HL-60/S4 treated with retinoic acid at 250 ng/mL for 4 days and 3 days (cell line): ENCODE data around the gene STX11.
"Not testable (repeated sequence)": the region's sequence is repeated elsewhere in the genome, so short reads cannot be mapped to it uniquely, and the experiment has no call there.

Experiments used
- in situ Hi-C: fragments of 300-500 bp; cut with MboI; formaldehyde crosslinking; loops from 2 replicates; pipeline ENCODE4 v1.7.0; 2022; ENCODE audit warnings: low sequenced_read_pairs

Gene STX11

GRCh38 chr6:144149894-144150709 lies at the start of gene STX11:
Gene STX11, plus strand, starts transcription at chr6:144150517. Its CDS starts 36,111 bp downstream, at chr6:144186628.
- in situ Hi-C loops, result no loop called here

- in situ Hi-C loops, result loop anchor here (10.0 kb wide), 1 partner anchor 382 kb away; no protein-coding TSS in a partner anchor
These were observed 47.2 kb upstream of the STX11 start for GRCh38 chr6:144103026-144103563.

- in situ Hi-C loops, result loop anchor here (10.0 kb wide), 1 partner anchor 380 kb away; no protein-coding TSS in a partner anchor
These were observed 45.8 kb upstream of the STX11 start for GRCh38 chr6:144104488-144104887.

- in situ Hi-C loops, result loop anchor here (10.0 kb wide), 1 partner anchor 380 kb away; no protein-coding TSS in a partner anchor
These were observed 45.3 kb upstream of the STX11 start for GRCh38 chr6:144104898-144105487.

GRCh38 chr6:144106206-144106605 lies 44.1 kb upstream of the STX11 start:
- in situ Hi-C loops, result loop anchor here (10.0 kb wide), 1 partner anchor 379 kb away; no protein-coding TSS in a partner anchor

GRCh38 chr6:144110210-144110609 lies 40.1 kb upstream of the STX11 start:
- in situ Hi-C loops, result loop anchor here (5.0 kb wide), 1 partner anchor 107 kb away; no protein-coding TSS in a partner anchor

GRCh38 chr6:144113366-144113765 lies 37.0 kb upstream of the STX11 start:
- in situ Hi-C loops, result loop anchor here (5.0 kb wide), 1 partner anchor 104 kb away; no protein-coding TSS in a partner anchor

- in situ Hi-C loops, result no loop called here
These were observed 35.1 kb upstream of the STX11 start for GRCh38 chr6:144115219-144115618.

GRCh38 chr6:144119376-144119775 lies 30.9 kb upstream of the STX11 start:
- in situ Hi-C loops, result no loop called here

- in situ Hi-C loops, result no loop called here
These were observed 27.5 kb upstream of the STX11 start for GRCh38 chr6:144122861-144123260.

- in situ Hi-C loops, result no loop called here
These were observed 26.9 kb upstream of the STX11 start for GRCh38 chr6:144123421-144123820.

GRCh38 chr6:144123836-144124235 lies 26.5 kb upstream of the STX11 start:
- in situ Hi-C loops, result no loop called here

GRCh38 chr6:144127097-144127496 lies 23.2 kb upstream of the STX11 start:
- in situ Hi-C loops, result no loop called here

- in situ Hi-C loops, result no loop called here
These were observed 20.8 kb upstream of the STX11 start for GRCh38 chr6:144129469-144129868.

GRCh38 chr6:144131248-144131709 lies 19.0 kb upstream of the STX11 start:
- in situ Hi-C loops, result no loop called here

- in situ Hi-C loops, result not testable (repeated sequence)
These were observed 18.1 kb upstream of the STX11 start for GRCh38 chr6:144132167-144132690.

- in situ Hi-C loops, result no loop called here
These were observed 17.0 kb upstream of the STX11 start for GRCh38 chr6:144133225-144133821.

GRCh38 chr6:144134176-144134575 lies 16.1 kb upstream of the STX11 start:
- in situ Hi-C loops, result no loop called here

- in situ Hi-C loops, result no loop called here
These were observed 15.6 kb upstream of the STX11 start for GRCh38 chr6:144134737-144135136.

GRCh38 chr6:144138542-144138941 lies 11.8 kb upstream of the STX11 start:
- in situ Hi-C loops, result no loop called here

- in situ Hi-C loops, result no loop called here
These were observed 10.5 kb upstream of the STX11 start for GRCh38 chr6:144139817-144140216.
